Keratinocyte (primary cell): ENCODE results near the gene UMAD1. TPM values are rescaled to one million over a fixed set of nuclear protein-coding genes. Genes with fewer than 3 reads are reported as not detected.
A peak's percentile ranks its signal among the peaks of the same experiment; 100 is the strongest.

Experiments used
- DNase-seq: peaks from one replicate; pipeline ENCODE4 v3.0.0-alpha.2; 2011; ENCODE audit warnings: low read depth, missing footprints, low spot score
- FAIRE-seq: peaks from 2 replicates; lab custom pipeline; 2011; peaks lifted over from hg19 to GRCh38; lab: Jason Lieb, UNC
- H2AFZ ChIP-seq: 2 replicates; pipeline ENCODE4 v1.6.0; 2012; ENCODE audit warnings: low read length, control low read depth, inconsistent platforms; ENCODE audit not compliant: control insufficient read depth
- H3K27ac ChIP-seq: 2 replicates; pipeline ENCODE4 v1.5.1; 2011; ENCODE audit warnings: low read length; ENCODE audit not compliant: control insufficient read depth, insufficient read depth
- H3K27me3 ChIP-seq: 3 replicates; pipeline ENCODE4 v1.6.0; 2011; ENCODE audit warnings: low read length; ENCODE audit not compliant: control insufficient read depth, insufficient read depth; ENCODE audit errors: extremely low read depth
- H3K36me3 ChIP-seq, 2 experiments: 2 replicates in 1 of 2; 3 replicates in 1 of 2; pipeline ENCODE4 v1.5.1; 2011; ENCODE audit warnings: low read length in 2 of 2, mild to moderate bottlenecking in 1 of 2; ENCODE audit not compliant: control insufficient read depth in 2 of 2, insufficient read depth in 2 of 2; ENCODE audit errors: extremely low read depth in 1 of 2
- H3K4me1 ChIP-seq: 3 replicates; pipeline ENCODE4 v1.5.1; 2011; ENCODE audit warnings: low read length; ENCODE audit not compliant: control insufficient read depth, insufficient read depth; ENCODE audit errors: extremely low read depth
- H3K4me2 ChIP-seq: 3 replicates; pipeline ENCODE4 v1.6.0; 2011; ENCODE audit warnings: low read depth, low read length; ENCODE audit not compliant: control insufficient read depth, insufficient read depth; ENCODE audit errors: extremely low read depth
- H3K4me3 ChIP-seq, 3 experiments: fragments of 200-600 bp in 1 of 3; sonication (generic) in 1 of 3; 2 replicates in 2 of 3; 3 replicates in 1 of 3; pipeline ENCODE4 v1.5.1; 2011 to 2016; ENCODE audit warnings: low read length in 3 of 3, mild to moderate bottlenecking in 3 of 3, control low read depth in 2 of 3, inconsistent platforms in 1 of 3, low read depth in 1 of 3, mixed read lengths in 1 of 3, mixed run types in 1 of 3, moderate library complexity in 1 of 3; ENCODE audit not compliant: control insufficient read depth in 2 of 3, insufficient read depth in 2 of 3; ENCODE audit errors: extremely low read depth in 1 of 3
- H3K79me2 ChIP-seq: 2 replicates; pipeline ENCODE4 v1.6.0; 2012; ENCODE audit warnings: low read length; ENCODE audit not compliant: control insufficient read depth, insufficient read depth
- H3K9ac ChIP-seq: 3 replicates; pipeline ENCODE4 v1.6.0; 2011; ENCODE audit warnings: low read length; ENCODE audit not compliant: control insufficient read depth, insufficient read depth; ENCODE audit errors: extremely low read depth
- H3K9me1 ChIP-seq: 3 replicates; pipeline ENCODE4 v1.6.0; 2011; ENCODE audit warnings: low read length; ENCODE audit not compliant: control insufficient read depth, insufficient read depth; ENCODE audit errors: extremely low read depth
- H3K9me3 ChIP-seq: 2 replicates; pipeline ENCODE4 v1.5.1; 2012; ENCODE audit warnings: low read depth, low read length; ENCODE audit not compliant: control insufficient read depth
- H4K20me1 ChIP-seq: 3 replicates; pipeline ENCODE4 v1.6.0; 2011; ENCODE audit warnings: low read length; ENCODE audit not compliant: control insufficient read depth, insufficient read depth; ENCODE audit errors: extremely low read depth
- EZH2 ChIP-seq: IDR thresholded peaks from one replicate; pipeline ENCODE4 v1.6.1; 2012; ENCODE audit warnings: inconsistent platforms, mild to moderate bottlenecking, low read length, moderate library complexity
- dilution Hi-C: fragments of 300-500 bp; cut with MboI; formaldehyde crosslinking; loops from one replicate; pipeline ENCODE4 v1.7.0; 2020; ENCODE audit warnings: low sequenced_read_pairs; ENCODE audit not compliant: extremely low pct_ligation_motif_present
- polyA plus RNA-seq, 5 experiments: library from polyadenylated mRNA; depleted of rRNA in 3 of 5; stranded (reverse) in 3 of 5; stranded (forward) in 1 of 5; unstranded in 1 of 5; fragments of >200 nt; gene quantifications; 1 replicate in 1 of 5; 2 replicates in 3 of 5; 3 replicates in 1 of 5; pipeline versions ENCODE4 v1.2.1 to v1.2.3, GENCODE V29; 2011 to 2012; ENCODE audit warnings: missing spikeins in 2 of 5, low read depth in 1 of 5, low replicate concordance in 1 of 5
- TF ChIP-seq, protein P1 (sequence below), 3 experiments: IDR thresholded peaks in 1 of 3; conservative IDR thresholded peaks in 1 of 3; optimal IDR thresholded peaks in 1 of 3; 2 replicates in 2 of 3; 3 replicates in 1 of 3; pipeline versions ENCODE3 to v1.5.1; 2011; ENCODE audit warnings: low read length in 3 of 3, mild to moderate bottlenecking in 3 of 3, moderate library complexity in 2 of 3, control low read depth in 1 of 3, inconsistent platforms in 1 of 3; ENCODE audit not compliant: insufficient read depth in 2 of 3; ENCODE audit errors: extremely low read depth in 1 of 3

The UMAD1 gene
- polyA plus RNA-seq, 1 donor (not counting 4 experiments of a cell fraction or from before 2014, with no cell fraction given) = 18.2 TPM

- H3K4me2 ChIP-seq = peak overlapping the region; percentile 84
- no peaks in the 10 kb centered on the region for H3K9me1 ChIP-seq
- TF ChIP-seq, protein P1, sequence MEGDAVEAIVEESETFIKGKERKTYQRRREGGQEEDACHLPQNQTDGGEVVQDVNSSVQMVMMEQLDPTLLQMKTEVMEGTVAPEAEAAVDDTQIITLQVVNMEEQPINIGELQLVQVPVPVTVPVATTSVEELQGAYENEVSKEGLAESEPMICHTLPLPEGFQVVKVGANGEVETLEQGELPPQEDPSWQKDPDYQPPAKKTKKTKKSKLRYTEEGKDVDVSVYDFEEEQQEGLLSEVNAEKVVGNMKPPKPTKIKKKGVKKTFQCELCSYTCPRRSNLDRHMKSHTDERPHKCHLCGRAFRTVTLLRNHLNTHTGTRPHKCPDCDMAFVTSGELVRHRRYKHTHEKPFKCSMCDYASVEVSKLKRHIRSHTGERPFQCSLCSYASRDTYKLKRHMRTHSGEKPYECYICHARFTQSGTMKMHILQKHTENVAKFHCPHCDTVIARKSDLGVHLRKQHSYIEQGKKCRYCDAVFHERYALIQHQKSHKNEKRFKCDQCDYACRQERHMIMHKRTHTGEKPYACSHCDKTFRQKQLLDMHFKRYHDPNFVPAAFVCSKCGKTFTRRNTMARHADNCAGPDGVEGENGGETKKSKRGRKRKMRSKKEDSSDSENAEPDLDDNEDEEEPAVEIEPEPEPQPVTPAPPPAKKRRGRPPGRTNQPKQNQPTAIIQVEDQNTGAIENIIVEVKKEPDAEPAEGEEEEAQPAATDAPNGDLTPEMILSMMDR (optimal IDR thresholded peaks at IDR 0.05 in 1 of 3, IDR thresholded peaks at IDR 0.05 in 1 of 3, conservative IDR thresholded peaks at IDR 0.05 in 1 of 3; ENCODE audit: extremely low read depth in 1 of 3, insufficient read depth in 2 of 3, low read length in 3 of 3) = no peak
- no peak for TF ChIP-seq EZH2
- peak overlapping the region in 2 of 3 experiments; percentile 46 to 48 for H3K4me3 ChIP-seq
- H3K36me3 ChIP-seq = no peaks in the 10 kb centered on the region
- no peak overlapping the region for H3K27ac ChIP-seq
- H3K9ac ChIP-seq = peak overlapping the region; percentile 62
- no peaks in the 10 kb centered on the region for H3K79me2 ChIP-seq
- dilution Hi-C loops = no loop called here
- H3K9me3 ChIP-seq = no peaks in the 10 kb centered on the region
- no peaks in the 10 kb centered on the region for H4K20me1 ChIP-seq
- peaks cover 18% of the 10 kb centered on the region for H3K4me1 ChIP-seq
- peak overlapping the region; percentile 71 for H2AFZ ChIP-seq
- H3K27me3 ChIP-seq = no peaks in the 10 kb centered on the region
- no peak for FAIRE-seq
- no peak for DNase-seq
These were observed 42.3 kb downstream of the UMAD1 start for GRCh38 chr7:7682861-7683260.

GRCh38 chr7:7686811-7687508 is 46.4 kb downstream of the UMAD1 start:
- H3K9ac ChIP-seq = no peak overlapping the region
- no peak overlapping the region for H3K27ac ChIP-seq
- no peaks in the 10 kb centered on the region for H4K20me1 ChIP-seq
- no peak overlapping the region for H2AFZ ChIP-seq
- TF ChIP-seq, protein P1 (optimal IDR thresholded peaks at IDR 0.05 in 1 of 3, IDR thresholded peaks at IDR 0.05 in 1 of 3, conservative IDR thresholded peaks at IDR 0.05 in 1 of 3; ENCODE audit: extremely low read depth in 1 of 3, insufficient read depth in 2 of 3, low read length in 3 of 3) = no peak
- no peak for TF ChIP-seq EZH2
- H3K9me3 ChIP-seq = no peaks in the 10 kb centered on the region
- no peaks in the 10 kb centered on the region for H3K9me1 ChIP-seq
- no peaks in the 10 kb centered on the region for H3K79me2 ChIP-seq
- H3K4me1 ChIP-seq = peaks cover 8% of the 10 kb centered on the region
- no peak overlapping the region for H3K4me2 ChIP-seq
- no peaks in the 10 kb centered on the region for H3K36me3 ChIP-seq
- dilution Hi-C loops = no loop called here
- peak; percentile 36 for FAIRE-seq
- no peak overlapping the region for H3K4me3 ChIP-seq
- no peak for DNase-seq
- no peaks in the 10 kb centered on the region for H3K27me3 ChIP-seq
